BE2C (cell line): ENCODE data around the gene RASAL2.

ENCODE experiments used
- DNase-seq: peaks from one replicate; pipeline ENCODE4 v3.0.0-alpha.2; 2020
- H3K27me3 ChIP-seq: fragments of 250-450 bp; sonication (Bioruptor Pico); 2 replicates; pipeline ENCODE4 v1.5.1; 2020; ENCODE audit warnings: mild to moderate bottlenecking
- H3K36me3 ChIP-seq: fragments of 250-450 bp; sonication (Bioruptor Pico); 2 replicates; pipeline ENCODE4 v1.5.1; 2020; ENCODE audit warnings: mild to moderate bottlenecking
- H3K4me1 ChIP-seq: fragments of 250-450 bp; sonication (Bioruptor Pico); 2 replicates; pipeline ENCODE4 v1.5.1; 2020
- H3K4me3 ChIP-seq: 2 replicates; pipeline ENCODE4 v1.5.1; 2011; ENCODE audit warnings: low read depth, low read length
- H3K9me3 ChIP-seq: fragments of 250-450 bp; sonication (Bioruptor Pico); 2 replicates; pipeline ENCODE4 v1.5.1; 2020
- TF ChIP-seq, protein P1 (sequence below): IDR thresholded peaks from 2 replicates; pipeline ENCODE4 v1.5.1; 2012; ENCODE audit warnings: mild to moderate bottlenecking, low read depth, low read length

Gene RASAL2

DNA sequence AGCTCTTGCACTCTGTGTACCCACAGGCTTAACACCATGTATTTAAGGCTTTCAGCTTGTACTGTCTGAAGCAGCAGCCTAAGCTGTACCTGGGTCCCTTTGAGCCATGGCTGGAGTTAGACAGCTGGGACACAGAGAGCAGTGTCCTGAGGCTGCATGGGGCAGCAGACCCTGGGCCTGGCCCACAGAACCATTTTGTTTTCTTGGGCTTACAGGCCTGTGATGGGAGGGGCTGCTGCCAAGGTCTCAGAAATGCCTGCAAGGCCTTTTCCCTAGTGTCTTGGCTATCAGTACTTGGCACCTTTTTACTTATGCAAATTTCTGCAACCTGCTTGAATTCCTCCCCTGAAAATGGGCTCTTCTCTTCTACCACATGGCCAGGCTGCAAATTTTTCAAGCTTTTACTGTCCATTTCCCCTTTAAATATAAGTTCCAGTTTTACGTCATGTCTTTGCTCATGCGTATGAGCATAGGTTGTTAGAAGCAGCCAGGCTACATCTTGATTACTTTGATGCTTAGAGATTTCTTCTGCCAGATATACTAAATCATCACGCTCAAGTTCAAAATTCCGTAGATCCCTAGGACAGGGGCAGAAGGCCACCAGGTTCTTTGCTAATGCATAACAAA, 259.0 kb downstream of the RASAL2 start:
- no peaks in the 10 kb centered on the region for H3K4me1 ChIP-seq
- TF ChIP-seq, protein P1, sequence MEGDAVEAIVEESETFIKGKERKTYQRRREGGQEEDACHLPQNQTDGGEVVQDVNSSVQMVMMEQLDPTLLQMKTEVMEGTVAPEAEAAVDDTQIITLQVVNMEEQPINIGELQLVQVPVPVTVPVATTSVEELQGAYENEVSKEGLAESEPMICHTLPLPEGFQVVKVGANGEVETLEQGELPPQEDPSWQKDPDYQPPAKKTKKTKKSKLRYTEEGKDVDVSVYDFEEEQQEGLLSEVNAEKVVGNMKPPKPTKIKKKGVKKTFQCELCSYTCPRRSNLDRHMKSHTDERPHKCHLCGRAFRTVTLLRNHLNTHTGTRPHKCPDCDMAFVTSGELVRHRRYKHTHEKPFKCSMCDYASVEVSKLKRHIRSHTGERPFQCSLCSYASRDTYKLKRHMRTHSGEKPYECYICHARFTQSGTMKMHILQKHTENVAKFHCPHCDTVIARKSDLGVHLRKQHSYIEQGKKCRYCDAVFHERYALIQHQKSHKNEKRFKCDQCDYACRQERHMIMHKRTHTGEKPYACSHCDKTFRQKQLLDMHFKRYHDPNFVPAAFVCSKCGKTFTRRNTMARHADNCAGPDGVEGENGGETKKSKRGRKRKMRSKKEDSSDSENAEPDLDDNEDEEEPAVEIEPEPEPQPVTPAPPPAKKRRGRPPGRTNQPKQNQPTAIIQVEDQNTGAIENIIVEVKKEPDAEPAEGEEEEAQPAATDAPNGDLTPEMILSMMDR: no peak

DNA sequence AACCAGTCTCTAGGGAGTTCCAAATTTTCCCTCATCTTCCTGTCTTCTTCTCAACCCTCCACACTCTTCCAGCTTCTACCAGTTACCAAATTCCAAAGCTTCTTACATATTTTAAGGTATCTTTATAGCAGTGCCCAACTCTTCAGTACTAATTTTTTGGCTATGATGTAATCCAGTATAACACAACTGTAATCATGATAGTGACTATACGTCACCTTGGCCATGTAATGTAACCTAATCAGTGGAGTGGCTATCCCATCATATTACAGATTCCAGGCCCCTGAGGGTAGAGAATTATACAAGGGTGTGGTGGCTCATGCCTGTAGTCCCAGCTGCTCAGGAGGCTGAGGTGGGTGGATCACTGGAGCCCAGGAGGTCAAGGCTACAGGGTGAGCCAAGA, 259.6 kb downstream of the RASAL2 start:
- no peaks in the 10 kb centered on the region for H3K27me3 ChIP-seq
- no peak for DNase-seq
- H3K9me3 ChIP-seq: no peaks in the 10 kb centered on the region
- H3K4me1 ChIP-seq: no peaks in the 10 kb centered on the region
- no peaks in the 10 kb centered on the region for H3K36me3 ChIP-seq
- TF ChIP-seq, protein P1: no peak
- no peak overlapping the region for H3K4me3 ChIP-seq

More for the DNA sequence above, 259.0 kb downstream of the RASAL2 start:
- DNase-seq: no peak
- H3K4me3 ChIP-seq: no peak overlapping the region
- H3K9me3 ChIP-seq: no peaks in the 10 kb centered on the region
- H3K36me3 ChIP-seq: no peaks in the 10 kb centered on the region
- H3K27me3 ChIP-seq: no peaks in the 10 kb centered on the region

GRCh38 chr1:178354816-178355215, 260.9 kb downstream of the RASAL2 start:
- TF ChIP-seq, protein P1: no peak
- Histone ChIP-seq H3K27me3 (no peaks in the 10 kb centered on the region), H3K4me1 (no peaks in the 10 kb centered on the region), H3K4me3 (no peak overlapping the region), H3K36me3 (no peaks in the 10 kb centered on the region), H3K9me3 (no peaks in the 10 kb centered on the region)
- DNase-seq: no peak

DNA sequence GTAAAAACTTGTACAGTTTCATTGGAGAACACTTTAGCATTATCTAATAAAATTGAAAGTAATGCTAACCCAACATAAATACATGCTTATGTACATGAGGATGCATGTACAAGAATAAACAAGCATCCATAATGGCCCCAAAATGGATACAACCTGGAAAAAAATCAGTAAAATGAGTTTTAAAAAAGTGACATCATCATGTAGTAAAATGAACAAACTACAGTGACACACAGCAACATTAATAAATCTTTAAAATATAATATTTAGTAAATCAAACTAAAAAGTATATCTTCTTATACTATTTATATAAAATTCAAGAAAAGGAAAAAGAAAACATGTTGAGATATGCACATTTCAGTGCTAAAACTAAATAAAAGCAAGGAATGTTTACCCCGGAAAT, 262.4 kb downstream of the RASAL2 start:
- Histone ChIP-seq H3K4me1 (no peaks in the 10 kb centered on the region), H3K36me3 (no peaks in the 10 kb centered on the region), H3K27me3 (no peaks in the 10 kb centered on the region), H3K9me3 (no peaks in the 10 kb centered on the region), H3K4me3 (no peak overlapping the region)
- TF ChIP-seq, protein P1: no peak
- no peak for DNase-seq

DNA sequence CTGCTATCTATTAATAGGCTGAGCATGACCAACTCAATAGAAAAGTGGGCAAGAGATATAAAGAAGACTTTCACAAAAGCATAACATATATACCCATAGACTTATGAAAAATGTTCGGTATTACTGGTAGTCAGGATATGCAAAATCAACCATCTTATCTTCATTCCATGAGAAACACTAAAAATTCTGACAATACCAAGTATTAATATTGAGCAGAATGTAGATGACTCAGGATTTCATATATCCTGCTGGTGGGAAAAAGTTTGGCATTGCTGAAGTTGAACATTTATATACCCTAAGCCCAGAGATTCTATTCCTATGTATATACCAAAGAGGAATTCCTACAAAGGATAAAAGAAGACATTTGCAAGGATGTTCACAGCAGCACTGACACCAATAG, 264.6 kb downstream of the RASAL2 start:
- TF ChIP-seq, protein P1: no peak
- no peak for DNase-seq
- no peak overlapping the region for H3K4me3 ChIP-seq

GRCh38 chr1:178360421-178360820, 266.5 kb downstream of the RASAL2 start:
- H3K27me3 ChIP-seq: no peaks in the 10 kb centered on the region
- no peak overlapping the region for H3K4me3 ChIP-seq
- DNase-seq: no peak
- no peaks in the 10 kb centered on the region for H3K4me1 ChIP-seq
- no peaks in the 10 kb centered on the region for H3K36me3 ChIP-seq
- TF ChIP-seq, protein P1: no peak
- H3K9me3 ChIP-seq: no peaks in the 10 kb centered on the region

More for the DNA sequence above, 264.6 kb downstream of the RASAL2 start:
- Histone ChIP-seq H3K36me3 (no peaks in the 10 kb centered on the region), H3K9me3 (no peaks in the 10 kb centered on the region), H3K27me3 (no peaks in the 10 kb centered on the region), H3K4me1 (no peaks in the 10 kb centered on the region)
